SK-N-SH (cell line): ENCODE data around the gene CA12. TPM values are rescaled to one million over a fixed set of nuclear protein-coding genes. Genes with fewer than 3 reads are reported as not detected.

Experiments used
- CTCF ChIA-PET: fragments of 300-600, 350-600 bp; formaldehyde crosslinking; extraction: SDS; loops from one replicate; lab custom pipeline; 2021; lab: Yijun Ruan, JAX
- POLR2A ChIA-PET: fragments of 350-600 bp; sonication (Branson Sonifier 250); formaldehyde crosslinking; extraction: SDS; loops from one replicate; lab custom pipeline; 2020; ENCODE audit warnings: antibody characterized with exemption, inconsistent platforms; lab: Yijun Ruan, JAX
- DNase-seq: peaks from one replicate; pipeline ENCODE4 v3.0.0; 2012
- H2AFZ ChIP-seq: fragments of 200-600 bp; sonication (generic); 2 replicates; pipeline ENCODE4 v1.8.1; 2016; ENCODE audit warnings: antibody characterized with exemption, mild to moderate bottlenecking, low read depth
- H3F3A ChIP-seq: fragments of 200-600 bp; sonication (generic); replicated peaks from 2 replicates; pipeline ENCODE3; 2016; ENCODE audit warnings: antibody characterized with exemption, mild to moderate bottlenecking; ENCODE audit not compliant: insufficient read depth
- H3K27ac ChIP-seq, 2 experiments: fragments of 200-500 bp in 1 of 2; fragments of 200-600 bp in 1 of 2; sonication (Bioruptor generic) in 1 of 2; sonication (generic), shearing (Covaris generic) in 1 of 2; 2 replicates each; pipeline versions ENCODE4 v1.5.1 to v1.6.1; 2014 to 2016; ENCODE audit warnings: low read depth in 2 of 2, inconsistent platforms in 1 of 2, low read length in 1 of 2, mild to moderate bottlenecking in 1 of 2, mixed read lengths in 1 of 2
- H3K27me3 ChIP-seq: fragments of 200-600 bp; sonication (generic), shearing (Covaris generic); 2 replicates; pipeline ENCODE4 v1.6.1; 2016; ENCODE audit warnings: mixed run types; ENCODE audit not compliant: insufficient read depth
- H3K36me3 ChIP-seq, 2 experiments: fragments of 200-500 bp in 1 of 2; fragments of 200-600 bp in 1 of 2; sonication (Bioruptor generic) in 1 of 2; sonication (generic) in 1 of 2; replicated peaks in 1 of 2; 2 replicates each; pipeline versions ENCODE3 to v1.5.1; 2014 to 2016; ENCODE audit warnings: low read length in 1 of 2, mild to moderate bottlenecking in 1 of 2; ENCODE audit not compliant: insufficient read depth in 2 of 2, control insufficient read depth in 1 of 2
- H3K4me1 ChIP-seq, 2 experiments: fragments of 200-500 bp in 1 of 2; fragments of 200-600 bp in 1 of 2; sonication (Bioruptor generic) in 1 of 2; sonication (generic), shearing (Covaris generic) in 1 of 2; 2 replicates each; pipeline versions ENCODE4 v1.5.1 to v1.6.1; 2014 to 2016; ENCODE audit warnings: low read depth in 1 of 2, low read length in 1 of 2, mixed run types in 1 of 2; ENCODE audit not compliant: insufficient read depth in 2 of 2, control insufficient read depth in 1 of 2
- H3K4me2 ChIP-seq: fragments of 200-600 bp; sonication (generic), shearing (Covaris generic); 2 replicates; pipeline ENCODE4 v1.6.1; 2017; ENCODE audit warnings: mixed run types
- H3K4me3 ChIP-seq, 2 experiments: fragments of 200-500 bp in 1 of 2; fragments of 200-600 bp in 1 of 2; sonication (Bioruptor generic) in 1 of 2; sonication (generic), shearing (Covaris generic) in 1 of 2; 2 replicates each; pipeline versions ENCODE4 v1.5.1 to v1.8.1; 2014 to 2016; ENCODE audit warnings: low read depth in 2 of 2, inconsistent platforms in 1 of 2, low read length in 1 of 2, mild to moderate bottlenecking in 1 of 2, mixed read lengths in 1 of 2, moderate library complexity in 1 of 2
- H3K79me2 ChIP-seq: fragments of 200-600 bp; sonication (generic); 2 replicates; pipeline ENCODE4 v1.8.1; 2017; ENCODE audit warnings: mild to moderate bottlenecking; ENCODE audit not compliant: insufficient read depth
- H3K9ac ChIP-seq: fragments of 200-600 bp; sonication (generic); 2 replicates; pipeline ENCODE4 v1.6.1; 2017; ENCODE audit warnings: mixed run types
- H3K9me2 ChIP-seq: fragments of 200-600 bp; sonication (generic); 2 replicates; pipeline ENCODE4 v1.6.1; 2017; ENCODE audit warnings: mixed run types
- H3K9me3 ChIP-seq: fragments of 200-600 bp; sonication (generic); 2 replicates; pipeline ENCODE4 v1.6.1; 2017; ENCODE audit warnings: mixed run types, mild to moderate bottlenecking, moderate library complexity
- H4K20me1 ChIP-seq: fragments of 200-600 bp; sonication (generic); 2 replicates; pipeline ENCODE4 v1.6.1; 2017; ENCODE audit warnings: mild to moderate bottlenecking, mixed run types; ENCODE audit not compliant: insufficient read depth
- CHD2 ChIP-seq: fragments of 150-350 bp; IDR thresholded peaks from 2 replicates; pipeline ENCODE4 v1.6.1; 2018; ENCODE audit warnings: low read length; ENCODE audit not compliant: partially characterized antibody
- FOXM1 ChIP-seq: IDR thresholded peaks from 2 replicates; pipeline ENCODE4 v1.4.0; 2012; ENCODE audit warnings: low read depth, mild to moderate bottlenecking
- GABPA ChIP-seq: IDR thresholded peaks from 2 replicates; pipeline ENCODE4 v1.4.0; 2012; ENCODE audit warnings: low read depth, mild to moderate bottlenecking
- MEF2A ChIP-seq: IDR thresholded peaks from 2 replicates; pipeline ENCODE4 v1.4.0; 2012; ENCODE audit warnings: low read depth, borderline replicate concordance
- MXI1 ChIP-seq: IDR thresholded peaks from 2 replicates; pipeline ENCODE4 v1.6.1; 2012; ENCODE audit warnings: mild to moderate bottlenecking, low read depth, low read length, improper control_type of control experiment
- NFIC ChIP-seq: IDR thresholded peaks from 2 replicates; pipeline ENCODE4 v1.4.0; 2012; ENCODE audit warnings: borderline replicate concordance
- POLR2AphosphoS5 ChIP-seq: IDR thresholded peaks from 2 replicates; pipeline ENCODE4 v1.6.1; 2012; ENCODE audit warnings: low read depth, low read length
- RAD21 ChIP-seq: IDR thresholded peaks from 2 replicates; pipeline ENCODE4 v1.6.1; 2012; ENCODE audit warnings: mild to moderate bottlenecking, low read length
- RCOR1 ChIP-seq: fragments of 150-350 bp; IDR thresholded peaks from 2 replicates; pipeline ENCODE4 v1.6.1; 2017; ENCODE audit warnings: antibody characterized with exemption, low read length
- RFX5 ChIP-seq: IDR thresholded peaks from 2 replicates; pipeline ENCODE4 v1.6.1; 2012; ENCODE audit warnings: mild to moderate bottlenecking, improper control_type of control experiment, low read length
- SIN3A ChIP-seq: IDR thresholded peaks from 2 replicates; pipeline ENCODE4 v1.6.1; 2012; ENCODE audit warnings: low read depth, mild to moderate bottlenecking, low read length, moderate library complexity, borderline replicate concordance
- SMC3 ChIP-seq: IDR thresholded peaks from 2 replicates; pipeline ENCODE4 v1.6.1; 2012; ENCODE audit warnings: low read depth, low read length, improper control_type of control experiment
- YY1 ChIP-seq: IDR thresholded peaks from 2 replicates; pipeline ENCODE4 v1.4.0; 2012; ENCODE audit warnings: low read depth, mild to moderate bottlenecking
- WGBS: methylation state at CpG from one replicate; pipeline ENCODE4 v1.1.6; 2017; ENCODE audit warnings: low lambda C conversion rate; 5-methylcytosine and 5-hydroxymethylcytosine counted together
- polyA plus RNA-seq, 3 experiments: library from polyadenylated mRNA; depleted of rRNA; stranded (reverse); fragments of >200 nt; gene quantifications; 2 replicates each; pipeline ENCODE4 v1.2.3, GENCODE V29; 2012
- TF ChIP-seq, protein P1 (sequence below): IDR thresholded peaks from 2 replicates; pipeline ENCODE4 v1.4.0; 2012; ENCODE audit warnings: low read depth
- TF ChIP-seq, protein P2 (sequence below): IDR thresholded peaks from 2 replicates; pipeline ENCODE4 v1.4.0; 2012; ENCODE audit warnings: low read depth, borderline replicate concordance
- TF ChIP-seq, protein P3 (sequence below): fragments of 150-350 bp; IDR thresholded peaks from 2 replicates; pipeline ENCODE4 v1.6.1; 2017; ENCODE audit warnings: antibody characterized with exemption, low read length, low read depth, borderline replicate concordance
- TF ChIP-seq, protein P4 (sequence below): IDR thresholded peaks from 2 replicates; pipeline ENCODE4; 2012

The CA12 gene
- polyA plus RNA-seq, 1 of the 3 experiments (the other 2 are of a cell fraction): 39.4 TPM

DNA sequence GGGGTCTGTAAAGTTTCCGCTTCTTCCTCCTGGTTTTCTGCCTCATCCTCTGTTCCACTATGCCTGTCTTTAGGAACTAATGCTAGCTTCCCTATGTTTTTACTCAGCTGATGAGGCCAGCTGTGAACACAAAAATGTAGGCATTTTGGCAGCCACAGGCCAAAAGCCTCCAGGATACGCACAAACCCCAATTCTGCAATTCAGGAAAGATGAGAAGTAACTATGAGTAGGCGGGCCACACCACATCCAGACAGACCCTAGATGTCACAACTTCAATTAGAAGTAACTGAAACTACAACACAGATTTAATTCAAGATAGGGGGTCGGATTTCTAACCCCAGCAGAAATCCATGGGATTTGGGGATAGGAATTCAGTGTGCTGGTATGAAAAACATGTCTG, 11.9 kb downstream of the CA12 start (continued):
- TF ChIP-seq SIN3A: no peak
- TF ChIP-seq GABPA: no peak
- no peak for TF ChIP-seq MEF2A
- no peak for TF ChIP-seq YY1
- no peak for TF ChIP-seq SMC3
- no peak for TF ChIP-seq RCOR1
- TF ChIP-seq NFIC: no peak
- TF ChIP-seq, protein P1, sequence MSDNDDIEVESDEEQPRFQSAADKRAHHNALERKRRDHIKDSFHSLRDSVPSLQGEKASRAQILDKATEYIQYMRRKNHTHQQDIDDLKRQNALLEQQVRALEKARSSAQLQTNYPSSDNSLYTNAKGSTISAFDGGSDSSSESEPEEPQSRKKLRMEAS: no peak
- TF ChIP-seq, all 33 proteins: peak for 0

DNA sequence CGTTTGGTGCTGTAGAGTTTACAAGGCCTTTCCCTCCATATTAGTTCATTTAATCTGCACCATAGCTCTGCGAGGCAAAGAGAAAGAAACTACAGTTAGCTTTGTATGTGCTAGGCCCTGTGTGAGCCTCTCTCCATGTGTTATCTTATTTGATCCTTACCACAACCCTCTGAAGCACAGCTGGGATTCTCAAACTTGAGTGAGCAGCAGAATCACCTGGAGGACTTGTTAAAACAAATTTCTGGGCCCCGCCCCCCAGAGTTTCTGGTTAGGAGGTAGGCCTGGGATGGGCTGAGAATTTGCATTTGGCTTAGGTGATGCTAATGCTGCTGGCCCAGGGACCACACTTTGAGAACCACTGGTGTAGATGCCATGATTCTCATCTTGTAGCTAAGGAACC, 12.3 kb downstream of the CA12 start:
- CTCF ChIA-PET: no interaction called here
- no peak for DNase-seq
- TF ChIP-seq, protein P1: no peak
- no peak for TF ChIP-seq RFX5
- TF ChIP-seq FOXM1: no peak
- Histone ChIP-seq H3K9me3 (no peaks in the 10 kb centered on the region), H3K4me1 (peaks cover 13 to 40% of the 10 kb centered on the region in 2 experiments; a peak in 3 of 4 replicates), H4K20me1 (no peaks in the 10 kb centered on the region), H3K27me3 (no peaks in the 10 kb centered on the region), H3K4me3 (no peak overlapping the region), H3K9ac (no peak overlapping the region), H3K4me2 (no peak overlapping the region), H3K9me2 (no peaks in the 10 kb centered on the region), H3K36me3 (no peaks in the 10 kb centered on the region), H3K27ac (no peak overlapping the region), H3F3A (peaks cover 28% of the 10 kb centered on the region), H2AFZ (no peak overlapping the region), H3K79me2 (peaks cover 18% of the 10 kb centered on the region)
- POLR2A ChIA-PET: no interaction called here
- 97% methylated on average over 3 of the region's 3 CpGs for WGBS

DNA sequence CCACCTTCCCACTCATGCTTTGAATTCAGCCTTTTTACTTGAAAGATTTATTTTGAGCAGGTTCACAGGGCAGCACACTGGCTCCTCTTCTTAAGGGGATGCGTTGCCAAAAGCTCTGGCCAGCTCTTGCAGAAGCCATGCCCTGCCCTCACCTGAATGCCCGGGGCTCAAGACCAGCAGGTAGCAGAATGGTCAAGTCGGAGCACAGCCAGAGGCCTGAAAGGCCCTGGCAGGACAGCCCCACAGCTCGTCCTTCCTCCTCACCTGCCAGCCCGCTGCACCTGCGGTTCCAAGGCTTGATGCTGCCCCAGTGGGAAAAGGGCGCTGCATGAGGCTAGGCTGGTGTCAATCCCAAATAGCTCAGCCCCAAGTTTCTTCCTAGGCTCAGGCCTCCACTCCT, 13.1 kb downstream of the CA12 start:
- Histone ChIP-seq H3K79me2 (peaks cover 10% of the 10 kb centered on the region), H4K20me1 (no peaks in the 10 kb centered on the region), H3K27me3 (no peaks in the 10 kb centered on the region), H3K36me3 (no peaks in the 10 kb centered on the region), H2AFZ (no peak overlapping the region), H3F3A (peaks cover 26% of the 10 kb centered on the region), H3K27ac (no peak overlapping the region), H3K9me3 (no peaks in the 10 kb centered on the region), H3K9me2 (no peaks in the 10 kb centered on the region), H3K4me2 (no peak overlapping the region), H3K4me3 (no peak overlapping the region), H3K4me1 (peaks cover 13 to 33% of the 10 kb centered on the region in 2 experiments; a peak in 3 of 4 replicates), H3K9ac (no peak overlapping the region)
- WGBS: 88% methylated on average over 4 of the region's 7 CpGs
- DNase-seq: no peak
- TF ChIP-seq SMC3 (no peak), MEF2A (no peak), NFIC (no peak), CHD2 (no peak), RAD21 (no peak), MXI1 (no peak), RCOR1 (no peak), POLR2AphosphoS5 (no peak)
- TF ChIP-seq, protein P2, sequence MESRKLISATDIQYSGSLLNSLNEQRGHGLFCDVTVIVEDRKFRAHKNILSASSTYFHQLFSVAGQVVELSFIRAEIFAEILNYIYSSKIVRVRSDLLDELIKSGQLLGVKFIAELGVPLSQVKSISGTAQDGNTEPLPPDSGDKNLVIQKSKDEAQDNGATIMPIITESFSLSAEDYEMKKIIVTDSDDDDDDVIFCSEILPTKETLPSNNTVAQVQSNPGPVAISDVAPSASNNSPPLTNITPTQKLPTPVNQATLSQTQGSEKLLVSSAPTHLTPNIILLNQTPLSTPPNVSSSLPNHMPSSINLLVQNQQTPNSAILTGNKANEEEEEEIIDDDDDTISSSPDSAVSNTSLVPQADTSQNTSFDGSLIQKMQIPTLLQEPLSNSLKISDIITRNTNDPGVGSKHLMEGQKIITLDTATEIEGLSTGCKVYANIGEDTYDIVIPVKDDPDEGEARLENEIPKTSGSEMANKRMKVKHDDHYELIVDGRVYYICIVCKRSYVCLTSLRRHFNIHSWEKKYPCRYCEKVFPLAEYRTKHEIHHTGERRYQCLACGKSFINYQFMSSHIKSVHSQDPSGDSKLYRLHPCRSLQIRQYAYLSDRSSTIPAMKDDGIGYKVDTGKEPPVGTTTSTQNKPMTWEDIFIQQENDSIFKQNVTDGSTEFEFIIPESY: no peak
- TF ChIP-seq, protein P1: no peak
- TF ChIP-seq, protein P3, sequence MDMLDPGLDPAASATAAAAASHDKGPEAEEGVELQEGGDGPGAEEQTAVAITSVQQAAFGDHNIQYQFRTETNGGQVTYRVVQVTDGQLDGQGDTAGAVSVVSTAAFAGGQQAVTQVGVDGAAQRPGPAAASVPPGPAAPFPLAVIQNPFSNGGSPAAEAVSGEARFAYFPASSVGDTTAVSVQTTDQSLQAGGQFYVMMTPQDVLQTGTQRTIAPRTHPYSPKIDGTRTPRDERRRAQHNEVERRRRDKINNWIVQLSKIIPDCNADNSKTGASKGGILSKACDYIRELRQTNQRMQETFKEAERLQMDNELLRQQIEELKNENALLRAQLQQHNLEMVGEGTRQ: no peak
- TF ChIP-seq, protein P4, sequence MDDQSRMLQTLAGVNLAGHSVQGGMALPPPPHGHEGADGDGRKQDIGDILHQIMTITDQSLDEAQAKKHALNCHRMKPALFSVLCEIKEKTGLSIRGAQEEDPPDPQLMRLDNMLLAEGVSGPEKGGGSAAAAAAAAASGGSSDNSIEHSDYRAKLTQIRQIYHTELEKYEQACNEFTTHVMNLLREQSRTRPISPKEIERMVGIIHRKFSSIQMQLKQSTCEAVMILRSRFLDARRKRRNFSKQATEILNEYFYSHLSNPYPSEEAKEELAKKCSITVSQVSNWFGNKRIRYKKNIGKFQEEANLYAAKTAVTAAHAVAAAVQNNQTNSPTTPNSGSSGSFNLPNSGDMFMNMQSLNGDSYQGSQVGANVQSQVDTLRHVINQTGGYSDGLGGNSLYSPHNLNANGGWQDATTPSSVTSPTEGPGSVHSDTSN: no peak
- ChIA-PET POLR2A (no interaction called here), CTCF (interaction anchor here (1.1 kb wide), 1 partner anchor 67 kb away, joined by 3 read pairs; no protein-coding TSS in a partner anchor)
